A549 (cell line): Measurements from ENCODE around the gene RAB8B.

Experiments used
- CEBPB ChIP-seq, 2 experiments: fragments of >200 bp in 1 of 2; sonication (Bioruptor Twin) in 1 of 2; formaldehyde crosslinking in 1 of 2; IDR thresholded peaks; 2 replicates each; pipeline ENCODE4 v1.6.1; 2012 to 2016
- CHD4 ChIP-seq: fragments of 200-600 bp; sonication (generic); IDR thresholded peaks from 2 replicates; pipeline ENCODE4 v1.6.1; 2016; ENCODE audit warnings: antibody characterized with exemption, mild to moderate bottlenecking, borderline replicate concordance
- CTCF ChIP-seq: fragments of >200 bp; sonication (Bioruptor Twin); formaldehyde crosslinking; IDR thresholded peaks from 3 replicates; pipeline ENCODE4 v1.5.1; 2016
- HES2 ChIP-seq: fragments of >200 bp; sonication (Bioruptor Twin); formaldehyde crosslinking; IDR thresholded peaks from 2 replicates; pipeline ENCODE4 v1.6.1; 2016
- HOXB5 ChIP-seq: fragments of 250-450 bp; sonication (Bioruptor Pico); IDR thresholded peaks from 2 replicates; pipeline ENCODE4 v1.5.0; 2020; ENCODE audit warnings: mild to moderate bottlenecking, moderate library complexity
- MAX ChIP-seq: IDR thresholded peaks from 2 replicates; pipeline ENCODE4 v1.6.1; 2012
- NFE2L2 ChIP-seq: fragments of 150-350 bp; conservative IDR thresholded peaks from 2 replicates; pipeline ENCODE4 v1.6.1; 2014; ENCODE audit warnings: low read length
- POLR2A ChIP-seq: IDR thresholded peaks from 2 replicates; pipeline ENCODE4 v1.6.1; 2012; ENCODE audit warnings: mild to moderate bottlenecking, low read length
- POLR2AphosphoS2 ChIP-seq: conservative IDR thresholded peaks from 2 replicates; pipeline ENCODE4 v1.6.1; 2012; ENCODE audit warnings: low read length, improper control_type of control experiment, inconsistent platforms
- REST ChIP-seq: fragments of 200-600 bp; sonication (generic); IDR thresholded peaks from 2 replicates; pipeline ENCODE4 v1.6.1; 2016; ENCODE audit warnings: antibody characterized with exemption, mild to moderate bottlenecking, moderate library complexity
- SMC3 ChIP-seq: fragments of >200 bp; sonication (Bioruptor Twin); formaldehyde crosslinking; IDR thresholded peaks from 3 replicates; pipeline ENCODE4 v1.6.1; 2018; ENCODE audit warnings: inconsistent platforms
- TFCP2L1 ChIP-seq: fragments of 250-450 bp; sonication (Bioruptor Pico); IDR thresholded peaks from 2 replicates; pipeline ENCODE4 v1.5.0; 2021; ENCODE audit warnings: mild to moderate bottlenecking
- TP53 ChIP-seq: fragments of 250-450 bp; sonication (Bioruptor Pico); IDR thresholded peaks from 2 replicates; pipeline ENCODE4 v1.5.0; 2021; ENCODE audit warnings: mild to moderate bottlenecking, moderate library complexity
- USF2 ChIP-seq: fragments of 450-650 bp; IDR thresholded peaks from 2 replicates; pipeline ENCODE4 v1.6.1; 2014; ENCODE audit warnings: antibody characterized with exemption

GRCh38 chr15:63243101-63243500, 53.7 kb downstream of the RAB8B start:
- no peak for TF ChIP-seq MAX
- no peak for TF ChIP-seq CHD4
- TF ChIP-seq NFE2L2 = no peak
- no peak for TF ChIP-seq HOXB5 (CRISPR knock-in tag)
- no peak for TF ChIP-seq CTCF
- TF ChIP-seq POLR2AphosphoS2 = no peak
- no peak for TF ChIP-seq TP53
- TF ChIP-seq TFCP2L1 (CRISPR knock-in tag) = no peak
- TF ChIP-seq REST = no peak
- no peak for TF ChIP-seq HES2
- TF ChIP-seq USF2 = no peak
- TF ChIP-seq SMC3 = no peak
- TF ChIP-seq CEBPB (IDR thresholded peaks at IDR 0.05) = no peak
- TF ChIP-seq POLR2A = no peak
